Testis (tissue), 2 donors: ENCODE measurements around the gene GATA6.

Experiments
- POLR2A ChIP-seq: fragments of 450-650 bp; IDR thresholded peaks from one replicate; pipeline ENCODE4 v1.6.1; 2017; ENCODE audit warnings: antibody characterized with exemption, mild to moderate bottlenecking, moderate library complexity
- TF ChIP-seq, protein P1 (sequence below), 3 experiments: fragments of 450-650 bp in 2 of 3; fragments of 200-600 bp in 1 of 3; sonication (generic) in 1 of 3; IDR thresholded peaks; one replicate each; pipeline ENCODE4 v1.5.1; 2016 to 2019; ENCODE audit warnings: antibody characterized with exemption in 3 of 3, mild to moderate bottlenecking in 2 of 3, moderate library complexity in 1 of 3

DNA sequence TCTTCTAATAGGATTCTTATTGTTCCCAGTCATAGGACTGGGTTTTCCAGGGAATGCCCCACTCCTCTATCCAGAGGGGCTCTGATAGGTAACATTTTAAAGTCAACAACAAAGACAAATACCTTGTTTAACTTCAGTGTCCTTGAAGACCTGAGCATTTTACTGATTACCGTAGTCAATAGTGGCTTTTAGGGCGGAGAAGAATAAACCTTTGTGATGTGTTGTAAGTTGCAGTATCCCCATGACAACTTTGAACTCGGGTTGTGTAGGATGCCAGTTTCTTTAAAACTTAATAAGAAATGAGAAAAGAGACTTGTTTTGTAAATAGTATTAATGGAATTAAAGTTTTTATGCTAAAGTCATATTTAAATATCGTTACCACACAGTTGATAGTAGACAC lies 6.0 kb downstream of the GATA6 start:
- no peak for TF ChIP-seq POLR2A
- TF ChIP-seq, protein P1, sequence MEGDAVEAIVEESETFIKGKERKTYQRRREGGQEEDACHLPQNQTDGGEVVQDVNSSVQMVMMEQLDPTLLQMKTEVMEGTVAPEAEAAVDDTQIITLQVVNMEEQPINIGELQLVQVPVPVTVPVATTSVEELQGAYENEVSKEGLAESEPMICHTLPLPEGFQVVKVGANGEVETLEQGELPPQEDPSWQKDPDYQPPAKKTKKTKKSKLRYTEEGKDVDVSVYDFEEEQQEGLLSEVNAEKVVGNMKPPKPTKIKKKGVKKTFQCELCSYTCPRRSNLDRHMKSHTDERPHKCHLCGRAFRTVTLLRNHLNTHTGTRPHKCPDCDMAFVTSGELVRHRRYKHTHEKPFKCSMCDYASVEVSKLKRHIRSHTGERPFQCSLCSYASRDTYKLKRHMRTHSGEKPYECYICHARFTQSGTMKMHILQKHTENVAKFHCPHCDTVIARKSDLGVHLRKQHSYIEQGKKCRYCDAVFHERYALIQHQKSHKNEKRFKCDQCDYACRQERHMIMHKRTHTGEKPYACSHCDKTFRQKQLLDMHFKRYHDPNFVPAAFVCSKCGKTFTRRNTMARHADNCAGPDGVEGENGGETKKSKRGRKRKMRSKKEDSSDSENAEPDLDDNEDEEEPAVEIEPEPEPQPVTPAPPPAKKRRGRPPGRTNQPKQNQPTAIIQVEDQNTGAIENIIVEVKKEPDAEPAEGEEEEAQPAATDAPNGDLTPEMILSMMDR (IDR thresholded peaks at IDR 0.05): no peak
